Ureter (tissue), 1 donor: Measurements from ENCODE around the gene PGS1. TPM values are rescaled to one million over a fixed set of nuclear protein-coding genes. Genes with fewer than 3 reads are reported as not detected.

Experiments
- DNase-seq: peaks from one replicate; pipeline ENCODE4 v3.0.0-alpha.2; 2020; ENCODE audit warnings: low spot score
- total RNA-seq: library from RNA; stranded (reverse); gene quantifications from one replicate; pipeline ENCODE4 v1.2.4, GENCODE V29; 2023
- donor health status: DM: yes; HTN: yes; CAD: no.

The PGS1 gene
- total RNA-seq, 1 donor from 2014 or later = 73.2 TPM

DNA sequence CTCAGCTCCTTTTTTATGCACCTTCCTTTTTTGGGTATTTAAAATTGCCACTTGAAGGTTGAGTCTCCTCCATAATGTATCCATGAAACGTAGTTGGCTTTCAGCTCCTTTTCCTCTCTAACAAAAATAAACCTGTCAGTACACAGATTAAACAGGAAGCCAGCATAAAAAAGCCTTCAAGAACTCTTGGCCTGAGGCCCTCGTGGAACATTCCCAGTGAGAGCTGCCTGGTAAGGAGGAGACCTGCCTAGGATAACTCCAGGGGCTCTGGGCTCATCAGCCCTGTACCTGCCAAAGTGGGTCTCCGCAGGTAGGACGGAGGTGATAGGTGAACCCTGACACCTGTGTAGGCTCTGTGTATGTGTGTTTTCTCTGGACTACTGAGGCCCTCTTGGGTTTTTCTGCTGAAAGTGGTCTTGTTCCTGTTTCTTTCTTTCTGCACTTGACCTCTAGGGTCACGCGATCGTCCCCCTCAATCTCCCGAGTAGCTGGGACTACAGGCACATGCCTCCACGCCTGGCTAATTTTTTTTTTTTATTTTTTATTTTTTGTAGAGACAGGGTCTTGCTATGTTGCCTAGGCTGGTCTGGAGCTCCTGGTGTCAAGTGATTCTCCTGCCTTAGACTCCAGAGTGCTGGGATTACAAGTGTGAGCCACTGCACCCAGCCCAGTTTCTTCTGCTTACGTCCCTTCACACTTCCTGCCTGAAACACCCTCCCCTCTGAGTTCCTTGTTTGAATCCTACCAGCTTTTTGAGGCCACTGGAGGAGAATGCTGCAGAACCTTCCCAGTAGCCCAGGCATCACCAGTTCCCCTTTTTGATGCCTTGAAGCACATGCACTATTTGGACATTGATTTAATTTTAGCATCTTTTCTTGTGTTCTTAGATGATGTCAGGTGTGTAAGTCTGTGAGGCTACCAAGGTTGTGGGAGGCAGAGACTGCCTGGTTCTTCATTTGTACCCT is 9.8 kb downstream of the PGS1 start:
- no peak for DNase-seq

DNA sequence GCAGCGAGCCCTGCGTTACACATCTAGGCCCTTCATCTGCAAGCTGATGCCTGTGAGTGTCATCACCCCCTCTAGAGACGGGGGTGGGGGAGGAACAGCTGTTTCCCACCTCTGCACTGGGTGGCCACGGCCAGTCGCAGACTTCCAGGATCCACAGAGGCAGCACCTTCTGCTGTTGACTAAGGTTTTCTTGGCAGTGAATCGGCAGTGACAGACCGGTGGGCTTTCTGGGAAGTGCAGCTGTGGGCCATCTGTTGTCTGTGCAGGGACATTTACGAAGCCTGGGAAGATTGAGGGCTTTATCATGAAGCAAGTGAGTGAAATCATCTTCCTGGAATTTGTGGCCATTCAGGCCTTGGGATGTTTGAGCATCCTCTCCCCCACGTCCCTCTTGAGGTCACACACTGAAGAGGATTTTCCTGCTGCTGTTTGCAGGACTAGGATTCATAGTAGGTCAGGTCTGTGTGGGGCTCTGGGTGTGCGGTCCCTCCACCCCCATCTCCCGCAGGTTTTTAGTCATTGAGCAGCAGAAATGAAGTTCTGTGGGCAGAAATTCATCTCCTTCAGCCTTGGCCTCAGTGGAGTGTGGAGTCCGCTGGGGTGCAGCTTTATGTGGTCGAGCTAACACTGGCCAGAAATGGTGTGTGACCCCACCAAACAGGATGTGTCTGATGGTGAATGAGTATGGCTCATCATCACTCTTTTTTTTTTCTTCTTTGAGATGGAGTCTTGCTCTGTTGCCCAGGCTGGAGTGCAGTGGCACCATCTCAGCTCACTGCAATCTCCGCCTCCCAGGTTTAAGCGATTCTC is 12.0 kb downstream of the PGS1 start:
- DNase-seq = no peak

DNA sequence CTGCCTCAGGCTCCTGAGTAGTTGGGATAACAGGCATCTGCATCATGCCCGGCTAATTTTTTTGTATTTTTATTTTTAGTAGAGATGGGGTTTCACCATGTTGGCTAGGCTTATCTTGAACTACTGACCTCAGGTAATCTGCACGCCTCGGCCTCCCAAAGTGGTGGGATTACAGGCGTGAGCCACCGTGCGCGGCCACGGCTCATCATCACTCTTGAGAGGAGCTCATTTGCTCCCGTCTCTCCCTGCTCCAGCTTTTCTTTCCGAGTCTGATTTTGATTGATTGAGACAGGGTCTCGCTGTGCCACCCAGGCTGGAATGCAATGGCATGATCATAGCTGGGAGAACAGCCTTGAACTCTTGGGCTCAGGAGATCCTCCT is 12.6 kb downstream of the PGS1 start:
- no peak for DNase-seq

DNA sequence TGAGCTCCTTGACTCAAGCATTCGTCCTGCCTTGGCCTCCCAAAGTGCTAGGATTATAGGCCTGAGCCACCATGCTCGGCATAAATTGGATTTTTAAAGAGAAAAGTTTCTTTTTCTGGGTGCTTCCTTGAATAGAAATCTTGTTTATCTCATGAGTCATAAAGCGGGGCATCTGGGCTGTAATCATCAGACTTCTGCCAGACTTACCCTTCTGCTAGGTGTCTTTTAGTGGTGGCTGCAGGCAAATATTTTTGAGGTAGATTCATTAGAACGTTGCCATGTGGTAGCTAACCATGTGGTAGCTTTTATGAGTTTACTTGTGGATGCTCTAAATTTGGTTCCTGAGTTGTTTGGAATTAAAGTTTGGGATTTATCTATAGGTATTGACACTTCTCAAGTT is 13.4 kb downstream of the PGS1 start:
- DNase-seq = no peak

DNA sequence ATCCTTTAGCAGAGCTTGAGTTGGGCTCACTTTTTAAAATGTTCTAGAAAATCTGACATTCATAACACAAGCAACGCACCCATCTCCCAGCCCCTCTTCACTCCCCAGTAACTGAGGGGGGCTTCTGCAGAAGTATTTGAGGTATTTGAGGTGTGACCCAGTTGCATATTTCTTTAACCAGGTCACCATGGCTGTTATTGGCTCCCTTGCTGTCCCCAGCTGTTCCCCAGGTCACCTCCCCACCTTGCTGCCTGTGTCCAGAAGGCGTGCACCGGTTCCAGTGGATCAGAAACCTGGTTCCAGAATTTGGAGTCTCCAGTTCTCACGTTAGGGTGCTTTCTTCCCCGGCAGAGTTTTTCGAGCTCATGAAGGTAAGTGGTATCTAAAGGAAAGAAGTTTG is 13.8 kb downstream of the PGS1 start:
- DNase-seq = no peak

DNA sequence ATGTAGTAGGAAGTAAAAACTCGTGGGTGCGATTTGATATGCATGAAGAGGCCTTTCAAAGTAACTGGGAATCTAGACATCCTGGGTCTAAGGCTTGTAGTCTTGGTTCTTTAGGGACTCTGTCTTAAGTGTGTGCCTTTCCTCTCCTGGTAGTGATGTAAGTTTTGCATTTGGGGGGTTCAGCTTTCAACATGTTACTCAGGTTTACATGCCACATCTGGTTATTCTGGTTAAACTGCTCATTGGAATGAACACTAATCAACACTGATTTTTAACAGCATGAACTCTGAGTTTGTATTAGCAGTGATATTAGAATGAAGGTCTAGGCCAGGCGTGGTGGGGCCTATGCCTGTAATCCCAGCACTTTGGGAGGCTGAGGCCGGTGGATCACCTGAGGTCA is 15.1 kb downstream of the PGS1 start:
- no peak for DNase-seq

DNA sequence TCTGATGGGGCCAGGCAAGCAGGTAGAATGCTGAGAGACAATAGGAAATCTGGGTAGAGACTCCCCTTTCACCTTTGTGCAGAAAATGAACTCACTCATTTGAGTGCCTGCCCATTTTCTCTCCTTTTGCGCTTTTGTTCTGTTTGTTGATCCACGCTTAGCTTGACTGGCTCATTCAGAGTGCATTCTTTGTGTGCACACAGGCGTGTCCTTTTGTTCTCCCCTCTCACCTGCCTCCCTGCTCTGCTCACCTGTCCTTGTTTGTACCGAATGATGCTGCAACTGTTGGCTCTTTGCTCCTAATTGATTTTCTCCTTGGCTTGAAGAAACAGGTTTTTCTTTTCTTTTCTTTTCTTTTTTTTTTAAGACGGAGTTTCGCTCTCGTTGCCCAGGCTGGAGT is 15.8 kb downstream of the PGS1 start:
- DNase-seq = no peak

DNA sequence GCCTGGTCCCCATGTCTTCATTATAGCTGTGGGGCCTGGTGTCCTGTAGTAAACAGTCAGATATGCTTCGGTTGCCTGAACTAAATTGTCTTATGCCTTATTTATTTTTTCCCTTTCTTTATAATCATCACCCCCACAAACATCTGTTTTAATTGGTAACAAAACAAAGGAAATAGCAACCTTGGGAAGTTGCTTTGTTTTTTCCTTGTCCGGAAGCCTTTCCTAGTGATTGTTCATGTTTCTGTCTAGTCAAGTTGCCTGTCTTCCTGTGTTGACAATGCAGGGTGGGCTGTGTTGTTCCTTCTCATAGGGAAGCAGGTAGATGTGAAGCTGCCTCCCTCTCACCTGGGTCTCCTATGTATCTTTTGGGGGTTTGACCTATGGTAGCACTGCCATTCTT is 16.7 kb downstream of the PGS1 start:
- DNase-seq = no peak

DNA sequence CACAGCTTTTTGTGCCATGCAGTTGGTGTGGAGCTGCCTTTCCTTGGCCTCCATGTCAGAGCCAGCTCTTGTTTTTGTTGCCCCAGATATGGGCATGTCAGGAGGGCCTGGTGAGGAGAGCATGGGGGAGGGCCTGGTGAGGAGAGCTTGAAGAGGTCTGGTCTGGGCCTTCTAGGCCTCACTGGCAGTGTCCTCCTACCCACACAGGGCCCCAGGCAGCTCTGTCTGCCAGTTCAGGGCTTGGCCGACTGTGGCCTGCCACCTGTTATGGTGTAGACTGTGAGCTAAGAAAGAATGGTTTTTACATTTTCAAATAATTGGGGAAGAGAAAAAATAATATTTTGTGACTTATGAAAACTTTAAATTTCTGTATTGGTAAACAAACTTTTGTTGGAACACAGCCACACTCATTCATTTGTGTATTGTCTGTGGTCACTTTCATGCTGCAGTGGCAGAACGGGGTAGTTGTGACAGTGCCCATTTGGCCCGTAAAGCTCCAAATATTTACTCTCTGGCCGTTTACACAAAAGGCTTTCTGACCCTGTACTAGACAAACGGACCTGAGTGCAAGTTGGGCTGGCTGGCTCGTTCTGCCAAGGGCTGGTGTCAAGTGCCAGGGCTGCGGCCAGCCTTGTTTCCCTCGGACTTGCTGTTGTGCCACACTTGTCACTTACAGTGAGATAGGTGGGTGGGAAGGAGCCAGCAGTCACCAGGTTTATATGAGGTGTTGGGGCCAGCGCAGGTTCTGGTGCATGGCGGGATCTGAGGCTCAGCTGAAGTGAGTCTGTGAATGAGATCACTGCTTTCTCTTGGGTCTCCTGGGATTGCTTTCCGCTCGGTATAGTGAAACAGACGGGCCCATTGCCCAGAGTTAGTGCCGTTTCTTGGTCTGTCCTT is 18.2 kb downstream of the PGS1 start:
- no peak for DNase-seq

DNA sequence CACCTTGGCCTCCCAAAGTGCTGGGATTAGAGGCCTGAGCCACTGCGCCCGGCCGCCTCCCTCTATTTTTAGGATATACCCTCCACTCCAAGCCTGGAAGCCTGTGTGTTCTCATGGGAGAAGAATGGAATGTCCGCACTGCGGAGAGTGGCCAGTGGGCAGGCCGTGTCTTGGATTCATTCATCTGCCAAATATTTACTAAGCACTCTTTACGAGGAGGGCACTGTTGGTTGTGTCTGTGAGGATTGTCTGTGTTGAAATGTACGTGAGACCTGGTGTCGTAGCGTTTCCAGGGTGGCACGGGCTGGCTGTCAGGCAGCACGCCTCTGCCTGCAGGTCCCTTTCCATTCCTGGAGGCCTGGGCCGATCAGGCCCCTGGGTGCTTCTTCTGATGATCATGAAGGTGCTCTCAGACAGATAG is 19.2 kb downstream of the PGS1 start:
- DNase-seq = no peak

DNA sequence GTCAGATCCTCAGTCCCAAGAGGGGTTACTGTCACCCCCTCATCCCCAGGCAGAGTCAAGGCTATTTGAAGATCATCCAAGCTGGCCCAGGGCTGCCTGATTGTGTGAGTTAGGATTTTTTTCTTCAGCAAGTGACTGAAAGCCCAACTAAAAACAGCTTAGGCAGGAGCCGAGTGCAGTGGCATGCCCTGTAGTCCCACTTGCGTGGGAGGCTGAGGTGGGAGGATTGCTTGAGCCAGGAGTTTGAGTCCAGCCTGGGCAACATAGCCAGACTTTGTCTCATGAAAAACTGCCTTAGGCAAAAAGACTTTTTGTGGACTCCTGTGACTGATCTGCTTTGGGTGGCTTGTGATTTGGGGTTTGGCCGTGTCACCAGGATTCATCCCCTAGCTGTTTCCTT is 19.9 kb downstream of the PGS1 start:
- DNase-seq = no peak

DNA sequence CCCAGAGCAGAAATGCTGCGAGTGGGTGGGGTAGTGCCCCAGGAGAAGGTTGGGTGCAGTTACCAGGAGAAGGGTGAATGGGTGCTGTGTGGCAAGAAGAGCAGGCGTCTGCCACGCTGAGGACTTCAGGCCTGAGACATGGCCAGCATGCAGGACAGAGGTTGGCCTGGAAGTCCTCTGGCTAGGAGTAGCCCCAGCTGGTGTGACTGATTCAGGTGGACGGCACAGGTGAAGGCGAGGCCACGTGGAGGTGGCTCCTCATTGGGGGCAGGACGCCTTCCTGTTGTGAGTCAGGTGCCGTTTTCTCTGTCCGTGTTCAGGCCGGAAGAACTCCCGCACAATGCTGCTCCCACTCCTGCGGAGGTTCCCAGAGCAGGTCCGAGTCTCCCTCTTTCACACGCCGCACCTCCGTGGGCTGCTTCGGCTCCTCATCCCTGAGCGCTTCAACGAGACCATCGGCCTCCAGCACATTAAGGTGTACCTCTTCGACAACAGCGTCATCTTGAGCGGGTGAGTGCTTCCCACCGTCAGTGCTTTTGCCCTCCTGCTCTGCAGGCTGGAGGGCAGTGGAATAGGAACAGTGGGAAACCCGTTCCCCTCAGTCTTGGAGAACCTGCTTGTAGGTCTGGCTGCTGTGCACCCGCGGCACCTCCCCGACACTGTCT is 20.7 kb downstream of the PGS1 start:
- no peak for DNase-seq

DNA sequence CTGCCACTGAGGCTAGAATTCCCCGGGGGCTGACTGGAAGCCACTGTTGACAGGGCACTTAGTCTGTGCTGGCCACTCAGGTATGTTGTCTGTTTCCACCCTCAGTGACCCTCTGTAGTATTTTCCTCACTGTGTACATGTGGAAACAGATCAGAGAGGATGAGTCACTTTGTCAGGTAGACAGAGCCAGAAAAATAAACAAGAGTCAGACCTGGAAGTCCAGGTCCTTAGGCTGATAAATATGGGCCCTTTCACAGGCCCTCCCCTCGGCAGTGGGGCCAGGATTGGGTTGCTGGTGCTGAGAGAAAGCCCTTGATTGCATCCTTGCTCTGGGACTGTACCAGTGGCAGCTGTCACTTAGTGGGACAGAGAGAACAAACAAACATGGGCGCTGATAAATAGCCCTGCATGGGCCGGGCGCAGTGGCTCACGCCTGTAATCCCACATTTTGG is 21.3 kb downstream of the PGS1 start:
- DNase-seq = no peak

DNA sequence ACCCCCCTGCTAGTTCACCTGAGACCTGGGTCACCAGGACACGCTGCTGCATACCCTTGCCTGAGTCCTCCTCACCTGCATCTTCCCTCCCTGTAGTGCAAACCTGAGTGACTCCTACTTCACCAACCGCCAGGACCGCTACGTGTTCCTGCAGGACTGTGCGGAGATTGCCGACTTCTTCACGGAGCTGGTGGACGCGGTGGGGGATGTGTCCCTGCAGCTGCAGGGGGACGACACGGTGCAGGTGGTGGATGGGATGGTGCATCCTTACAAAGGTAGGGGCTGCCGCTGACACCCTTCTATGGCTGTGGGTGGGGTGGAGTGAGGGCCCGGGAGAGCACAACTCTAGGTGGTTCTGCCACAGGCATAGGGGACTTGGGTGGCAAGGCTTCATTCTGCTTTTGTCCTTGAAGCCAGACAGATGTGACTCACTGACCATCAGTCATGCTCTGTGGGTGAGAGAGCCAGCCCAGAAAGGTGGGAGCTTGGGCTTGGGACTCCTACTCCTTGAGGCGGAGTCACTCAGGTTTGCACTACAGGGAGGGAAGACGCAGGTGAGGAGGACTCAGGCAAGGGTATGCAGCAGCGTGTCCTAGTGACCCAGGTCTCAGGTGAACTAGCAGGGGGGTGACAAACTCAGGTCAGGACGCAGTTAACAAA is 22.3 kb downstream of the PGS1 start:
- DNase-seq = no peak

DNA sequence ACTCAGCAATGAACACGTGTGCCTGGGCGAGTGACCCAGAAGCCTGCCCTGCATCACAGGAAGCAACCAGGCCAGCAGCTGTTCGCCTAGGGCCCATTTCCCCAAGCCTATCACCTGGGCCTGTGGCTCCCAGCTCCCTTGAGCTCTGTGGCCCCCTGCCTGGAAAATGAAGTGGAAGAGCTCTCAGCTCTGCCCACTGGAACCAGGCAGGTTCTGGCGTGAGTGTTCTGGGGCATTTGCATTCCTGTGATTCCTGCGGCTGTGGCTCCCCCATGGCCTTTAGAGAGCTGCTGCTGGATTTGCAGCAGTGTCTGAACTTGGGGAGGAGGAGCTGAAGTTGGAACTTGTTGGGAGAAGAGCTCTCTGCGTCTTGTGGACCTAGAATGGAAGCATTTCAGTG is 22.8 kb downstream of the PGS1 start:
- DNase-seq = no peak

DNA sequence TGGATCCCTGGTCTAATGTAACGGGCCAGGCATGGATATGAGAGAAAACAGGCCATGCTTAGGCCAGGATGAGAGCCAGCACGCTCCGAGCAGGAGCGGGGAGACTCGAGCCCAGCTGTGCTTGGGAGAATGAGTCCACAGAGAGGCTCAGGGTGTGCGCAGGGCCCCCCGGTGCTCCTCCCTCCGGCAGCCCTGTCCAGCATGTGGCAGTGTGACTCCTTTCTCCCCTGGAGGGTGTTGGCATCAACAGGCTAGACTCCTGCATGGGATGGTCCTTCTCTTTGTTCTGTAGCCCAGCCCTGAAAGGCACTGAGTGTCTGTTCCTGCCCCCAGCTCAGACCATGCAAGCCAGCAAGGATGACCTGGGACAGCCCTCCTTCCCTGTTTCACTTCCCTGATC is 23.4 kb downstream of the PGS1 start:
- no peak for DNase-seq

DNA sequence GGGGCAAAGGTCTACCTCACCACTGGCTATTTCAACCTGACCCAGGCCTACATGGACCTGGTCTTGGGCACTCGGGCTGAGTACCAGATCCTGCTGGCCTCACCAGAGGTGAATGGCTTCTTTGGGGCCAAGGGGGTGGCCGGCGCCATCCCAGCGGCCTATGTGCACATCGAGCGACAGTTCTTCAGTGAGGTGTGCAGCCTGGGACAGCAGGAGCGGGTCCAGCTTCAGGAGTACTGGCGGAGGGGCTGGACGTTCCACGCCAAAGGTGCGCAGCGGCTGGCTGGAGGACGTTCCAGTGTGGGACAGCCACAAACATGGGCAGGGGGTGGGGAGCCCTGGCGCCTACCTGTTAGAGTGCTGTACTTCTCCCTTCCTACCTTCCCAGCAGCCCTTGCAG is 25.4 kb downstream of the PGS1 start:
- DNase-seq = no peak

DNA sequence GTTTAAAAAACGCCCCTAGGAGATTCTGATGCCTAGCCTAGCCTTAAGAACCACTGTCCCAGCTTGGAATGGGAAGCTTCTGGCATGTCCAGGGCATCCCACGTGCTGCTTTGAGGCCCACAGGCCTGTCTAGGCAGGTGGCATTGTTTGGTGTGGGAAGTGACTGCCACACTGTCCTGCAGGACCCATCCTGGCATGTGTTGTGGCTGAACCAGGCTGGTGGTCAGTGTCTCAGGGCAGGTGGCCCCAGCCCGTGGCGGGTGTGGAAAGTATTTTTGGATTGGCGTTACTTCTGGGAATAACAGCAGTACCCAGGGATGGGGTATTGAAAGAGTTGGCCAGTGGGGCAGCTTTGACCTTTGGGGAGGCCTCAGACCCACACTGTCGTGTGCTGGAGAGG is 27.9 kb downstream of the PGS1 start:
- DNase-seq = no peak

DNA sequence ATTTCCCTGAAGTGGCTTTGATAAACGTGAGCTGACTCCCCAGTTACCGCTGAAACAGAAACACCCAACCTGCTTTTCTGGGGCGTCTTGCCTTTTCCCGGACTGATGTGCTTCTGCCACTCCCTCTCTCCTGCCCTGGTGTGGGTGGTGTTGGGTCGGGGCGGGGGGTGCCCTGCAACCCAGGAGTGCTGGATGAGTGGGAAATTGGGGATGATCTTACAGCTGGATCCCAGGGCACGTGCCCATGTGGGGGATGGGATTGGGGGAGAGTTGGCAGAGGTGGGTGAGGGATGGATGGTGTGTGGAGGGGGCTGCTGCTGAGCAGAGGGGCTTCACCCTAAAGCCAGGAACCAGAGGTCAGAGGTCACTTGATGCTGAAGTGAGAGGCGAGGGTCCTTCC is 28.5 kb downstream of the PGS1 start:
- DNase-seq = no peak

DNA sequence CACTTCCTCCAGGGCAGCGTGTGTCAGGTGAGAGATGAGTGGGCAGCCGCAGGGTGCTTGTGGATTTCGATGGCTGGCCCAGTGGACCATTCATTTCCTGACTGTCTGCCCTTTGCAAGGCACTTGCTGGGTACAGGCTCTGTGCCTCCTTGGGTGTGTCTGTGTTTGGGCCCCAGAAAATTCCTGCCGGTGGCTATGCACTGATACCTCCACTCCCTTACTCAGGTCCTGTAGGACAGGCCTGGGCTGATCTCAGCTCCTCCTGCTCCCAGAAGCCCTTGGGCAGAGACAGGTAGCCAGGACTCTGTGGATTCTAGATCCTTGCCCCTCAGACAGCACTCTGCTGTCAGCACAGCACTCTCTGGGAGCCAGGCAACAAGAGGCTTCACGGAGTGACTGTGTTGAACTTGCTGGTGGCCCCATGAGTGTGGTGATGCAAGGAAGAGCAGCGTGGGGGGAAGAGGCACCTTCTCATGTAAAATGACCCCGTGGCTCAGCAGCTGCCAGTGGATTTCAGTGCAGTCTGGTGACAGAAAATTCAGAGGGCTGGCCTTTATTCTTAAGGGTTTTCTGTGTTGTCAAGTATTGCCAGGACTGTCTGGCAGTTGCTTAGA is 29.0 kb downstream of the PGS1 start:
- no peak for DNase-seq
